ENCODE results near the gene DGKZ.
"Not testable (repeated sequence)": the region's sequence is repeated elsewhere in the genome, so short reads cannot be mapped to it uniquely, and the experiment has no call there.

DGKZ gene

DNA sequence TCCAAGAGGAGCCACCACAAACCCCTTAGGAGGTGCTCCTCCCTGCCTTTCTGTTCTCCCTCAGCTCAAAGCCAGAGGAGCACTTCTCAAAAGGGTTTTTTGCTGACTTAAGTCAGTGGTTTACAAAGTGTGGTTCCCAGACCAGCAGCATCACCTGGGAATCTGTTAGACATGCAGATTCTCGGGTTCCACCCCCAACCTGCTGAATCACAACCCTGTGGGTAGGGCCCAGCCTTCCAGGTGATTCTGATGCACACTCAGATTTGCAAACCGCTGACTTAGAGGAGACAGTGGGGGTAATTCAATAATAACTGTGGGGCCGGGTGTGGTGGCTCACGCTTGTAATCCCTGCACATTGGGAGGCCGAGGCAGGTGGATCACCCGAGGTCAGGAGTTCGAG is 47.0 kb upstream of the DGKZ start:
- no peak overlapping the region for H3K4me2 ChIP-seq (ENCODE audit: low read depth, low read length, poor library complexity, severe bottlenecking)
- no peaks in the 10 kb centered on the region for H3K79me2 ChIP-seq (ENCODE audit: insufficient read depth, low read length)
- no peaks in the 10 kb centered on the region for H3K36me3 ChIP-seq (ENCODE audit: low read length)
- H3K9ac ChIP-seq (ENCODE audit: low read length) = no peak overlapping the region
- no peaks in the 10 kb centered on the region for H3K9me3 ChIP-seq (ENCODE audit: insufficient read depth, low read length)
- H3K4me3 ChIP-seq (ENCODE audit: insufficient read depth, low read length, poor library complexity, severe bottlenecking) = no peak overlapping the region
- H2AFZ ChIP-seq (ENCODE audit: low read depth, low read length, severe bottlenecking) = no peak overlapping the region
- no peaks in the 10 kb centered on the region for H3K9me2 ChIP-seq (replicated peaks; ENCODE audit: insufficient read depth, low read length)
- H3F3A ChIP-seq (ENCODE audit: insufficient read depth) = no peaks in the 10 kb centered on the region
- no peak for TF ChIP-seq EZH2phosphoT487 (conservative IDR thresholded peaks at IDR 0.05; ENCODE audit: low read length)
- TF ChIP-seq, protein P1, sequence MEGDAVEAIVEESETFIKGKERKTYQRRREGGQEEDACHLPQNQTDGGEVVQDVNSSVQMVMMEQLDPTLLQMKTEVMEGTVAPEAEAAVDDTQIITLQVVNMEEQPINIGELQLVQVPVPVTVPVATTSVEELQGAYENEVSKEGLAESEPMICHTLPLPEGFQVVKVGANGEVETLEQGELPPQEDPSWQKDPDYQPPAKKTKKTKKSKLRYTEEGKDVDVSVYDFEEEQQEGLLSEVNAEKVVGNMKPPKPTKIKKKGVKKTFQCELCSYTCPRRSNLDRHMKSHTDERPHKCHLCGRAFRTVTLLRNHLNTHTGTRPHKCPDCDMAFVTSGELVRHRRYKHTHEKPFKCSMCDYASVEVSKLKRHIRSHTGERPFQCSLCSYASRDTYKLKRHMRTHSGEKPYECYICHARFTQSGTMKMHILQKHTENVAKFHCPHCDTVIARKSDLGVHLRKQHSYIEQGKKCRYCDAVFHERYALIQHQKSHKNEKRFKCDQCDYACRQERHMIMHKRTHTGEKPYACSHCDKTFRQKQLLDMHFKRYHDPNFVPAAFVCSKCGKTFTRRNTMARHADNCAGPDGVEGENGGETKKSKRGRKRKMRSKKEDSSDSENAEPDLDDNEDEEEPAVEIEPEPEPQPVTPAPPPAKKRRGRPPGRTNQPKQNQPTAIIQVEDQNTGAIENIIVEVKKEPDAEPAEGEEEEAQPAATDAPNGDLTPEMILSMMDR (IDR thresholded peaks at IDR 0.05; ENCODE audit: insufficient read depth, low read length, poor library complexity, severe bottlenecking) = no peak
- no peaks in the 10 kb centered on the region for H4K20me1 ChIP-seq (ENCODE audit: low read depth, low read length)
- no peak overlapping the region for H3K27ac ChIP-seq (ENCODE audit: low read depth, low read length)
- no peaks in the 10 kb centered on the region for H3K27me3 ChIP-seq (ENCODE audit: low read length)

DNA sequence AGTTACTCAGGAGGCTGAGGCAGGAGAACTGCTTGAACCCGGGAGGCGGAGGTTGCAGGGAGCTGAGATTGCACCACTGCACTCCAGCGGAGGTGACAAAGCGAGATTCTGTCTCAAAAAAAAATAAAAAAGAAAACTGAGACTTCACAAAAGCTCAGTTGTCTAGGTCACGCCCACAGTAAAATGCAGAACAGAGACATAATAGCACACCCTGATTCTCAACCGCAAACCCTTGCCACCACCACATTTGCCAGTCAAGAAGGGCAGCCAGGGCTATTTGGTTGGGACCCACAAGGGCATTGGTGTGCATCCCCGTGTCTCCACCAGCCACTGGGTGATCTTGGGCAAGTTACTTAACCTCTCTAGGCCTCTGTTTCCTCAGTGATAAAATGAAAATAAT is 44.4 kb upstream of the DGKZ start:
- H3K9ac ChIP-seq (ENCODE audit: low read length) = no peak overlapping the region
- H2AFZ ChIP-seq (ENCODE audit: low read depth, low read length, severe bottlenecking) = no peak overlapping the region
- H3F3A ChIP-seq (ENCODE audit: insufficient read depth) = no peaks in the 10 kb centered on the region
- no peak overlapping the region for H3K4me2 ChIP-seq (ENCODE audit: low read depth, low read length, poor library complexity, severe bottlenecking)
- H3K36me3 ChIP-seq (ENCODE audit: low read length) = no peaks in the 10 kb centered on the region
- H3K9me2 ChIP-seq (replicated peaks; ENCODE audit: insufficient read depth, low read length) = no peaks in the 10 kb centered on the region
- no peak overlapping the region for H3K4me3 ChIP-seq (ENCODE audit: insufficient read depth, low read length, poor library complexity, severe bottlenecking)
- H3K27me3 ChIP-seq (ENCODE audit: low read length) = no peaks in the 10 kb centered on the region
- no peaks in the 10 kb centered on the region for H3K79me2 ChIP-seq (ENCODE audit: insufficient read depth, low read length)
- no peak for TF ChIP-seq EZH2phosphoT487 (conservative IDR thresholded peaks at IDR 0.05; ENCODE audit: low read length)
- TF ChIP-seq, protein P1 (IDR thresholded peaks at IDR 0.05; ENCODE audit: insufficient read depth, low read length, poor library complexity, severe bottlenecking) = no peak
- H3K9me3 ChIP-seq (ENCODE audit: insufficient read depth, low read length) = no peaks in the 10 kb centered on the region
- no peak overlapping the region for H3K27ac ChIP-seq (ENCODE audit: low read depth, low read length)
- H4K20me1 ChIP-seq (ENCODE audit: low read depth, low read length) = no peaks in the 10 kb centered on the region

DNA sequence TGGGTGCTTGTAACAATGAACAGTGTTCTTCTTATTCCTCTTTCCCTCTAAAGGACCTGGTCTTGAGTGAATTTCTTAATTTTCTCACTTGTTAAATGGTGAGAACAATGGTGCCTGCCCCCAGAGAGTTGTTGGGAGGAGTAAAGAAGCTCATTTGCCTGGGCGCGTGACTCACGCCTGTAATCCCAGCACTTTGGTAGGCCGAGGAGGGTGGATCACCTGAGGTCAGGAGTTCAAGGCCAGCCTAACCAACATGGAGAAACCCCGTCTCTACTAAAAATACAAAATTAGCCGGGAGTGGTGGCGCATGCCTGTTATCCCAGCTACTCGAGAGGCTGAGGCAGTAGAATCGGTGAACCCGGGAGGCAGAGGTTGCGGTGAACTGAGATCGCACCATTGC is 43.2 kb upstream of the DGKZ start:
- not testable (repeated sequence) for H3K79me2 ChIP-seq (ENCODE audit: insufficient read depth, low read length); H3K9me3 ChIP-seq (ENCODE audit: insufficient read depth, low read length); H2AFZ ChIP-seq (ENCODE audit: low read depth, low read length, severe bottlenecking); H3F3A ChIP-seq (ENCODE audit: insufficient read depth); H3K27me3 ChIP-seq (ENCODE audit: low read length); H3K4me2 ChIP-seq (ENCODE audit: low read depth, low read length, poor library complexity, severe bottlenecking); H3K36me3 ChIP-seq (ENCODE audit: low read length); H3K4me3 ChIP-seq (ENCODE audit: insufficient read depth, low read length, poor library complexity, severe bottlenecking); H4K20me1 ChIP-seq (ENCODE audit: low read depth, low read length); H3K27ac ChIP-seq (ENCODE audit: low read depth, low read length); H3K9ac ChIP-seq (ENCODE audit: low read length); H3K9me2 ChIP-seq (replicated peaks; ENCODE audit: insufficient read depth, low read length)

DNA sequence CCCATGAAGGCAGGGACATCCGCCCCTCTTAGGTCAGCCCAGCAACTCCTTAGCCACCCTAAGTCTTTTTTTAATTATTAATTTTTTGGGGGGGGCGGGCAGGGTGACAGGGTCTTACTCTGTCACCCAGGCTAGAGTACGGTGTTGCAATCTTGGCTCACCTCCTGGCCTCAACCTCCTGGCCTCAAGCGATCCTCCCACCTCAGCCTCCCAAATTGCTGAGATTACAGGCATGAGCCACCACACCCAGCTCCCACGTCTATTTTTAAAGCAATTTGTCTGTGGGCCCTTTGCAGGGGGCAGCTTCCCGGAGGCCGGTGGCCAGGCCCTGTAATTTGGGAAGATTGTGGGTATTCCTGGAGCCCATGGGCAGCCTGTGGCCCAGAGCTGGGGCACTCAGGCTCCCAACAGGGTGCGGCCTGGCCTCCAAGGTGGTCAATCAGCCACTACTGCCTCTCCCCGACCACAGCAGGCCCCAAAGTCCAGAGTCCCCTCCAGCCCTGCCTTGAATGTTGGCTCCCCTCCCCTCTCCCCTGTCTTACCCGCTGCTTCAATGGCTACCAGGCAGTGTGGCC is 42.6 kb upstream of the DGKZ start:
- no peak overlapping the region for H3K4me3 ChIP-seq (ENCODE audit: insufficient read depth, low read length, poor library complexity, severe bottlenecking)
- H3K4me2 ChIP-seq (ENCODE audit: low read depth, low read length, poor library complexity, severe bottlenecking) = no peak overlapping the region
- no peaks in the 10 kb centered on the region for H3K9me2 ChIP-seq (replicated peaks; ENCODE audit: insufficient read depth, low read length)
- no peaks in the 10 kb centered on the region for H3K27me3 ChIP-seq (ENCODE audit: low read length)
- H3K9me3 ChIP-seq (ENCODE audit: insufficient read depth, low read length) = no peaks in the 10 kb centered on the region
- TF ChIP-seq, protein P1 (IDR thresholded peaks at IDR 0.05; ENCODE audit: insufficient read depth, low read length, poor library complexity, severe bottlenecking) = no peak
- TF ChIP-seq EZH2phosphoT487 (conservative IDR thresholded peaks at IDR 0.05; ENCODE audit: low read length) = no peak
- H3K27ac ChIP-seq (ENCODE audit: low read depth, low read length) = no peak overlapping the region
- H3K36me3 ChIP-seq (ENCODE audit: low read length) = no peaks in the 10 kb centered on the region
- no peaks in the 10 kb centered on the region for H4K20me1 ChIP-seq (ENCODE audit: low read depth, low read length)
- H2AFZ ChIP-seq (ENCODE audit: low read depth, low read length, severe bottlenecking) = no peak overlapping the region
- no peaks in the 10 kb centered on the region for H3F3A ChIP-seq (ENCODE audit: insufficient read depth)
- H3K9ac ChIP-seq (ENCODE audit: low read length) = no peak overlapping the region
- H3K79me2 ChIP-seq (ENCODE audit: insufficient read depth, low read length) = no peaks in the 10 kb centered on the region
